Nephron progenitor cell (in vitro differentiated cells): ENCODE results near the gene SORL1-AS1.
"Not testable (repeated sequence)": the region's sequence is repeated elsewhere in the genome, so short reads cannot be mapped to it uniquely, and the experiment has no call there.

ENCODE experiments used
- DNase-seq: peaks from one replicate; pipeline ENCODE4 v3.0.0; 2021
- H3K27ac Mint-ChIP-seq: 2 replicates; pipeline ENCODE4 v1.8.0; 2021; ENCODE audit warnings: mild to moderate bottlenecking, moderate library complexity, mixed read lengths
- H3K27me3 Mint-ChIP-seq: 2 replicates; pipeline ENCODE4 v1.8.0; 2021; ENCODE audit warnings: mild to moderate bottlenecking, low read depth, mixed read lengths; ENCODE audit not compliant: poor library complexity
- H3K36me3 Mint-ChIP-seq: 2 replicates; pipeline ENCODE4 v1.8.0; 2021; ENCODE audit warnings: low read depth, mixed read lengths
- H3K4me1 Mint-ChIP-seq: 2 replicates; pipeline ENCODE4 v1.8.0; 2021; ENCODE audit warnings: mixed read lengths
- H3K4me3 Mint-ChIP-seq: 2 replicates; pipeline ENCODE4 v1.8.0; 2021; ENCODE audit warnings: mild to moderate bottlenecking, moderate library complexity, mixed read lengths
- H3K9me3 Mint-ChIP-seq: 2 replicates; pipeline ENCODE4 v1.8.0; 2021; ENCODE audit warnings: mild to moderate bottlenecking, moderate library complexity, mixed read lengths
- CTCF ChIP-seq: fragments of 200-600 bp; sonication (generic); IDR thresholded peaks from 2 replicates; pipeline ENCODE4 v1.5.0; 2021; ENCODE audit warnings: antibody characterized with exemption

The SORL1-AS1 gene

GRCh38 chr11:121414141-121414913, 38.4 kb downstream of the SORL1-AS1 start:
- Mint-ChIP-seq H3K4me1 (no peaks in the 10 kb centered on the region), H3K27ac (no peak overlapping the region), H3K27me3 (peaks cover 5% of the 10 kb centered on the region), H3K4me3 (no peak overlapping the region), H3K36me3 (no peaks in the 10 kb centered on the region), H3K9me3 (no peaks in the 10 kb centered on the region)
- TF ChIP-seq CTCF, result no peak
- no peak for DNase-seq

GRCh38 chr11:121412711-121413415, 39.9 kb downstream of the SORL1-AS1 start:
- no peak for DNase-seq
- Mint-ChIP-seq H3K9me3 (no peaks in the 10 kb centered on the region), H3K27ac (no peak overlapping the region), H3K4me1 (no peaks in the 10 kb centered on the region), H3K27me3 (peaks cover 5% of the 10 kb centered on the region), H3K36me3 (no peaks in the 10 kb centered on the region), H3K4me3 (no peak overlapping the region)
- TF ChIP-seq CTCF, result no peak

GRCh38 chr11:121412000-121412587, 40.7 kb downstream of the SORL1-AS1 start:
- Mint-ChIP-seq H3K9me3 (no peaks in the 10 kb centered on the region), H3K4me3 (no peak overlapping the region), H3K27me3 (peaks cover 5% of the 10 kb centered on the region), H3K36me3 (no peaks in the 10 kb centered on the region), H3K4me1 (no peaks in the 10 kb centered on the region), H3K27ac (no peak overlapping the region)
- TF ChIP-seq CTCF, result no peak
- DNase-seq, result no peak

GRCh38 chr11:121411330-121411729, 41.4 kb downstream of the SORL1-AS1 start:
- not testable (repeated sequence) for DNase-seq, H3K4me1 Mint-ChIP-seq, H3K9me3 Mint-ChIP-seq, H3K27ac Mint-ChIP-seq, H3K27me3 Mint-ChIP-seq, H3K36me3 Mint-ChIP-seq, H3K4me3 Mint-ChIP-seq

- not testable (repeated sequence) for H3K4me1 Mint-ChIP-seq, H3K27me3 Mint-ChIP-seq, DNase-seq, H3K27ac Mint-ChIP-seq, H3K36me3 Mint-ChIP-seq, H3K4me3 Mint-ChIP-seq, H3K9me3 Mint-ChIP-seq
These were observed 42.7 kb downstream of the SORL1-AS1 start for GRCh38 chr11:121410041-121410440.

GRCh38 chr11:121408830-121409229, 43.9 kb downstream of the SORL1-AS1 start:
- H3K27me3 Mint-ChIP-seq, result peaks cover 9% of the 10 kb centered on the region
- H3K9me3 Mint-ChIP-seq, result no peaks in the 10 kb centered on the region
- no peaks in the 10 kb centered on the region for H3K36me3 Mint-ChIP-seq
- H3K4me3 Mint-ChIP-seq, result no peak overlapping the region
- no peak for TF ChIP-seq CTCF
- no peak overlapping the region for H3K27ac Mint-ChIP-seq
- no peak for DNase-seq
- no peaks in the 10 kb centered on the region for H3K4me1 Mint-ChIP-seq
